Activated B cell treated with CpG ODN at 0.5 μM for 24 hours (primary cell): ENCODE measurements around the gene ERO1B. TPM values are rescaled to one million over a fixed set of nuclear protein-coding genes. Genes with fewer than 3 reads are reported as not detected.

Source experiments
- ATAC-seq: fragments of 200-7000 bp; cut with Tn5 transposase; one replicate; pipeline ENCODE4 v1.10.0; 2021; ENCODE audit warnings: low read depth, mild to moderate bottlenecking, moderate library complexity
- CTCF ChIA-PET: fragments of 350-600 bp; sonication (Branson Sonifier 250); formaldehyde crosslinking; loops from one replicate; lab custom pipeline; 2021; ENCODE audit warnings: antibody characterized with exemption; lab: Charles Lee
- POLR2A ChIA-PET: fragments of 350-600 bp; sonication (Branson Sonifier 250); formaldehyde crosslinking; loops from one replicate; lab custom pipeline; 2021; ENCODE audit warnings: antibody characterized with exemption; lab: Charles Lee
- DNase-seq: peaks from one replicate; pipeline ENCODE4 v3.0.0; 2022
- H3K27ac Mint-ChIP-seq: one replicate; pipeline ENCODE4 v1.8.0; 2020; ENCODE audit warnings: mixed read lengths
- H3K27me3 Mint-ChIP-seq: one replicate; pipeline ENCODE4 v1.8.0; 2021; ENCODE audit warnings: mixed read lengths
- H3K36me3 Mint-ChIP-seq: one replicate; pipeline ENCODE4 v1.8.0; 2021; ENCODE audit warnings: low read depth, mixed read lengths
- H3K4me1 Mint-ChIP-seq: one replicate; pipeline ENCODE4 v1.8.0; 2021; ENCODE audit warnings: mixed read lengths
- H3K4me3 Mint-ChIP-seq: one replicate; pipeline ENCODE4 v1.8.0; 2020; ENCODE audit warnings: mild to moderate bottlenecking, mixed read lengths
- H3K9me3 Mint-ChIP-seq: one replicate; pipeline ENCODE4 v1.8.0; 2020; ENCODE audit warnings: mixed read lengths
- CTCF ChIP-seq: fragments of 200-600 bp; IDR thresholded peaks from one replicate; pipeline ENCODE4 v1.8.0; 2022; ENCODE audit warnings: antibody characterized with exemption, mild to moderate bottlenecking
- intact Hi-C: fragments of 100-400 bp; cut with micrococcal nuclease; formaldehyde crosslinking; loops from one replicate; pipeline ENCODE4 v1.15.1; 2024
- total RNA-seq: library from RNA; stranded (reverse); gene quantifications from 2 replicates; pipeline ENCODE4 v1.2.3, GENCODE V29; 2022

ERO1B gene
- total RNA-seq, 1 donor from 2014 or later, result 17.5 TPM

GRCh38 chr1:236166041-236166440 is 115.7 kb downstream of the ERO1B start:
- POLR2A ChIA-PET, result no interaction called here
- H3K27ac Mint-ChIP-seq, result no peak overlapping the region
- ATAC-seq (no peak), DNase-seq (no peak)
- CTCF ChIA-PET, result no interaction called here
- H3K36me3 Mint-ChIP-seq, result peaks cover 19% of the 10 kb centered on the region
- intact Hi-C loops, result no loop called here
- peaks cover 1% of the 10 kb centered on the region for H3K27me3 Mint-ChIP-seq
- peaks cover 23% of the 10 kb centered on the region for H3K4me1 Mint-ChIP-seq
- no peak overlapping the region for H3K4me3 Mint-ChIP-seq
- peaks cover 19% of the 10 kb centered on the region for H3K9me3 Mint-ChIP-seq
- no peak for TF ChIP-seq CTCF

Other genes starting within 250 kb of the ERO1B start
- gene NID1, start 216.9 kb downstream of the ERO1B start, total RNA-seq, result 0.04 and 0.10 TPM in 2 replicates
- gene GPR137B, start 139.4 kb downstream of the ERO1B start, total RNA-seq, result 10.6 and 11.8 TPM in 2 replicates
- not detected in 2 replicates for gene EDARADD, start 112.3 kb upstream of the ERO1B start, total RNA-seq
- gene LGALS8, start 242.0 kb upstream of the ERO1B start, total RNA-seq, result 36.0 and 37.4 TPM in 2 replicates